ENCODE results near the gene LRIT3.
"Not testable (repeated sequence)": the region's sequence is repeated elsewhere in the genome, so short reads cannot be mapped to it uniquely, and the experiment has no call there.

LRIT3 gene

DNA sequence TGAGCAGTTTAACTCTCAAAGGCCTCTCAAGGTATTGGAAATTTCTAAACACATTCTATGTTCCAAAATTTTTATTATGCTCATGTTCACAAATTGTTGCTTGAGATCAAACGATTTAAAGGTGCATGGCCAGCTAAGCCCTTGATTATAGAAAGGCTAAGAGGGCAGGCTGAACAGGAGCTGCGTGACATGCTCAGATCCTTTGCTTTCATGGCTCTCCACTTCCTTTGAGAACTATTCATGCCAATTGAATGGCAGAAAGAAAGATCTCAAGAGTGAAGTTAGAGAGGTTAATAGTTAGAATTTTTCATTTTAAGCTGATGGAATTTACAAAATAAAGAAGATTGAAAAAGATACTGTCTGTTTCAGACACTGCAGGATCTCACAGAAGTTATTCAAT lies 594 bp downstream of the LRIT3 start:
- no peak for DNase-seq (ENCODE audit: low read depth)

DNA sequence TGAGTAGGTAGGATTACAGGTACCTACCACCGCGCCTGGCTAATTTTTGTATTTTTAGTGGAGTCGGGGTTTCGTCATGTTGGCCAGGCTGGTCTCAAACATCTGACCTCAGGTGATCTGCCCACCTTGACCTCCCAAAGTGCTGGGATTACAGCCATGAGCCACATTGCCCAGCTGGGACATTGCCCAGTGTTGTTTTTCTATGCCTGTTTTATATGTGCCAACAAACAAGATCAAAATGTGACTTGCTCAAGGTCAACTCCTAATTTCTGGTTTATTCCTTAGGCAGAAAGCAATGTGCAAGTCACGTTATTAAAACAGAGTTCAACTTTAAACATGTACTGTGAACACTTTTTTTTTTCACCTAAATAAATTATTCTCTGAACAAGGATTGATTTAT lies 2.7 kb downstream of the LRIT3 start:
- DNase-seq (ENCODE audit: low read depth) = no peak

DNA sequence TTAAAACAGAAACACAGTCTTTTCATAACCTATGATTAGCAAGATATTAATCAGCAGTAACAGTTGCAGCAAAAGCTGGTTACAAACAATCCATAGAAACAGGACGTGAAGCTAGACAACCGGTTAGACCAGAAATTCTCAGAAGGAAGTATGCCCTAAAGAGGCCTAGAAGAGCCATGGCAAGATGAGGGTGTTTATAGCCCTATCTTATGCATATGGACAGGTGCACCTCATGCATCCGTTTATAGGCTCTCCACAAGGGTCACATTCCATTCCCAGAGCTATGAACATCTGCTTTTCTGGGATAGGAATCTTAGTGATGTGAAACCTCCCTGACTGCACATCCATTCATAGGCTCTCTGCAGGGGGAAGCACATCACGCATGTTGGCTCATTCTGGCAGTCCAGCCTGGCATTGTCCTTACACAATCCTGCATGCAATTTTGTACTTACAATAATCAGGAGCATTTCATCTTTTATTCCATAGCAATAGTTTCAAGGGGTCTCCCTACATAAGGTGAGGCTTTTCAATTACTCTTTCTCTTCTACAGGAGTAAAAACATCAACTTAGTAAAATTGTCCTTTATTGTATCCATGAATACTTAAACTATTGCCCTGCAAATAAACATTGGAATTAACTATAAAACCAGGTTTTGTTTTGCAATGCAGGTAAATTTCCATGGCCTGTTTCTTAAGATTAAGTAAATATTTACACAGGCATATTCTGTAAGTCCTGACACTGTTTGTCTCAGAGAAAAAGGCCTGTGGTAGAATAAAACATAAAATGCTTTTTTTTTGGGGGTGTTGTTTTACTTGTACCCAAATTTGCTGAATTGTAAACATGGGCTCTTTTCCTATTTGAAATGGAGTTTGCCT lies 11.8 kb downstream of the LRIT3 start:
- DNase-seq (ENCODE audit: low read depth) = not testable (repeated sequence)

DNA sequence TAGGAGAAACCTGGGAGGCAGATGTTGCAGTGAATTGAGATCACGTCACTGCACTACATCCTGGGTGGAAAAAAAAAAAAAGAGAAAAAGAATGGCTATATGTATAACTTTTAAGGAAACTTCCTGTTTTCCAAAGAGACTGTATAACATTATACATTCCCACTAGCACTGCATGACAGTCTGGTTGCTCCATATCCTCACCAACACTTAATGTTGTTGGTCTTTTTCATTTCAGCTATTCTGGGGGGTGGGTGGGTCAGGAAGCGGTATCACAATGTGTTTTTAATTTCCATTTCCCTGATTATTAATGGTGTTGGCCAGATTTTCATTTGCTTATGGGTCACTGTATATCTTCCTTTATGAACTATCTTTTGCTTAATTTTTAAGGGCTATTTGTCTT lies 13.4 kb downstream of the LRIT3 start:
- no peak for DNase-seq (ENCODE audit: low read depth)

DNA sequence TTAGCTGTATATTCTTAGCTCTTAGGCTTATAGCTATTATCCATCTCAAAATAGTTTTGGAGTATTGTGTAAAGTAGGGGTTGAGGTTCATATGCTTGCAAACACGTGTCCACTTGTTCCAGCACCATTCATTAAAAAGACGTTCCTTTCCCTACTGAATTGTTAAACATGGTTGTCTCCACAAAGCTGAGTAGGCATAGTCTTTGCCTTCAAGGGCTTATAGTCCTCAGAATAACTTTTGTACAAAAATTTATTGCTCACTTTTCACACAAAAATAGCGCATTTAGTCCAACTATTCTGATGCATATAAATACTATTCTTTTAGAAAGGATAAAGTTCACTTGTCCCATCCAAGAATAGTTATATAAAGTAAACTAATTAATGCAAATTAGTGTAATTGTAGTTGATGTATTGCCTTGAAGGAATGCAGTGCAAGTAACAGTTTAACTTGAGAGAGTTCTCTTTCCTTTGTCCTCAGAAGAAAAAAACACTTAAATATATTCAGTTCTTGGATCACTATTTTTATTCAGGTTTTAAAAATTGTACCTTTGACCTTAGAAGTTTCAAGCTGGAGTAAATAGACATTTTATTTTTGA lies 14.1 kb downstream of the LRIT3 start:
- no peak for DNase-seq (ENCODE audit: low read depth)

DNA sequence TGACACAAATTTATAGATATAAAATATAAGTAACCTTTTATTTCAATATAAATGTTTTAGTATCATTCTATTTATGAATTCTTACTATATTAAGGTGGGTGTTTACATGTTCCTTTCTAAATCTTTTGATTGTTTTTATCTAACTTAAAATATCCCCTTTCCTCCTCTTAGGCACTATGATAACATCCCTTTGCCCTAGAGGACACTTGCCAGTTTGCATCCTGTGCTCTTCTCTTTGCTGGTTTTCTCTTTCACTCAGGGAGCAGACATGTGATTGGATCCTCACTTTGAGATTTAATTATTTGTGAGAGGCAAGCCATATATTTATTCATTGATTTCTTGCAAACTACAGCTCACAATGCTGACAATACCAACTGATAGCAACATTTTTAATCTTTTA lies 16.2 kb downstream of the LRIT3 start:
- peak; percentile 8 for DNase-seq (ENCODE audit: low read depth)

DNA sequence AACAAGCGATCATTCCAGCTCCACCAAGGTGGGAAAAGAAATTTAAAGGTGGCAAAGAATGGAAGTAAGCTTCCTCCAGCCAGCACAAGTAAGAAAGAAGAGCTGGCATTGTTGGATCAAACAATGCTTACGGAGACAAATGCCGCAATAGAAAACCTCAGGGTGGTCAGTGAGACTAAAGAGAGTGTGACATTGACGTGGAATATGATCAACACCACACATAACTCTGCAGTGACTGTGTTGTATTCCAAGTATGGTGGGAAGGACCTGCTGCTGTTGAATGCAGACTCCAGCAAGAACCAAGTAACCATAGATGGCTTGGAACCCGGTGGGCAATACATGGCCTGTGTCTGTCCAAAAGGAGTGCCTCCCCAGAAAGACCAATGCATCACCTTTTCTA lies 22.2 kb downstream of the LRIT3 start:
- no peak for DNase-seq (ENCODE audit: low read depth)

DNA sequence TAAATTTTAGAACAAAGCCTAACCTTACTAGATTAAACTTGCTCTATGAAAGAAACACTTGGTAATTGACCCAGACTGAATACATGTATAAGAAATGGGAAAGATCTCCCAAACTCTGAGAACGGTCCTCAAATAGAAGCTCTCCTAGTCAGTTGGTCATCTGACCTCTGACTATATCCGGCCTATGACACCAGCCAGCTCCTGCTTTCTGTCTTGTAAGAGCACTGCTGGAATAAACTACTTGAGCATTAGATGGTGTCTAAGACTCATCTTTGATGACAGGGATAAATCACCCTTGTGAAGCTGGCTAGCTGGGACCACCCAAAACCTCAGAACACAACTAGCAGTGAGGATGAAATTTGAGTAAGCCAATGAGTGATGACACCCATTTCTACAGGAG lies 24.2 kb downstream of the LRIT3 start:
- DNase-seq (ENCODE audit: low read depth) = no peak

DNA sequence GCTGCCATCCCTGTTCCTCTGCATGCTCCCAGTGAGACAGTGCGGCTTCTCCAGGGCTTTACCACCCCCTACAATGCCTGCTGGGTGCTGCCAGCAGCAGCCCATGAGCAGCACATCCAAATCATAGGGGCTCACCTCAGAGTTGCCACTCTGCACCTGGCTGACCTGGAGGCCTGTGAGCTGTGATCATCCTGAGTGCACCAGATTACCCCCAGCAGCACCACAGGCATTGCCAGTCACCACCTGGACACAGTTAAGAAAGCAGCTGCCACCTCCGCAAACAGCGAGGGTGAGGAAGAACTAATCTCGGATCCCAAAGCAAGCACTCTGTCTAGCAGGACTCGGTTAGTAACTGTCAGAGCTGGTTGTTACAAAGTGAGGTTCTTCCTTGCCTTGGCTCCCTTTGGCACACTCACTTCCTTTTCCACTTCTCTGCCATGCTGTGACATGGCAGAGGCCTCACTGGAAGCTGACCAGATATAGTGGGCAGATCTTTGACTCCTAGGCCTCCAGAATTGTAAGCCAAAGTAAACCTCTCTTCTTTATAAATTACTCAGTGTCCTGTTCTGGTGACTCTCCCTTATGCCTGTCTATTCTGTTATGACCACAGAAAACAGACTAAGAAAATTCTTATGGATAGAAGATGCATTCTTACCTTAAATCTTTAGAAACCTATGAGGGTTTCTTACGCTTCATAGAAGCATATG lies 25.2 kb downstream of the LRIT3 start:
- no peak for DNase-seq (ENCODE audit: low read depth)

DNA sequence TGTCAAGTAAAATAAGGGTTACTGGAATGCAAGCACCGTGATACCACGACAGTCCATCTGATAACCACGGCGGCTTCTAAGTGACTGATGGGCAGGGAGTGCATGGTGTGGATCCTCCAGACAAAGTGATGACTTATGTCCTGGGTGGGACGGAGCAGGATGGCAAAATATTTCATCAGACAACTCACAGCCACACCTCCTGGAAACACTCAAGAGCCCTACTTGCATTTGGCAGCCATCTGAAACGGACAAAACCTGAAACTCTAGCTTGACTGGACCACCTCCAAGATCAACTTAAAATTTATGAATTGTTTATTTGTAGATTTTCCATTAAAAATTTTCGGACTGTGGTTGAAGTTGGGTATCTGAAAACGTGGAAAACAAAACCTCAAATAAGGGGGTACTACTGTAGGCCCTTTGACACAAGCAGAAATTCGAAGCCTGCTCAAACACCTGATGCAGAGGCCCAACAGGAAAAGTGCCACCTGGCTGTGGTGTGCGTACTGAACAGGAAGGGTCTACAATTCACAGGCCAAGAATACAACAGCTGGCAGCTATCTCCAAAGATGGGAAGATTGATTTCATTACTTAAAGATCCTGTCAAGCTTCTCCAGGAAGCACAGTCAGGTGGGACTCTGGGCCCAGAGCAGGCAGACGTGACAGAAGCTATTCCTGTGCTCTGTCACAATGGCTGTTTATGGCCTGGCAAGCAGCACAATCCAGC lies 26.0 kb downstream of the LRIT3 start:
- no peak for DNase-seq (ENCODE audit: low read depth)

DNA sequence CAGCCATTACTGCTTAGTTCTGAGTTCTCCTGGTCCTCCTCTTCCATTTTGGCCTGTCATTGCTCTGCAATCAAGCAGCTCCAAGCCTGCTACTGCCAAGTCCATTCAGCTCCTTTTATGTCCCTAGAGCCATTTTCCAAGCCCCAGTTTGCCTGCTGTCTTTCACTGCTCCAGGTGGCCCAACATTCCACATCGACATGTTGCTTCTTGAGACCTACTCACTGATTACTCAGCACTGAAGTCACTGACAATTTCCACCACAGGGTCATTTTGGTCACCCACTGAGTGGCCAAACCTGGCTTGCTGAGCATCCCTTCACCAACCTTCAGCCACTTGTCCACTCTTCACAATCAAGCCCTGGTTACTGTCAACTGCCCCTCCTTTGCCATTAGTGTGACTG lies 27.2 kb downstream of the LRIT3 start:
- no peak for DNase-seq (ENCODE audit: low read depth)

DNA sequence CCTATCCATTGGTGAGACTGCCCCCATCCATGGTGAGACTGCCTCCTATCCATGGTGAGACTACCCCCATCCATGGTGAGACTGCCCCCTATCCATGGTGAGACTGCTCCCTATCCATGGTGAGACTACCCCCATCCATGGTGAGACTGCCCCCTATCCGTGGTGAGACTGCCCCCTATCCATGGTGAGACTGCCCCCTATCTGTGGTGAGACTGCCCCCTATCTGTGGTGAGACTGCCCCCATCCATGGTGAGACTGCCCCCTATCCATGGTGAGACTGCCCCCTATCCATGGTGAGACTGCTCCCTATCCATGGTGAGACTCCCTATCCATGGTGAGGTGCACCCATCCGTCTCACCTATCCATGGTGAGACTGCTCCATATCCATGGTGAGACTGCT lies 27.6 kb downstream of the LRIT3 start:
- DNase-seq (ENCODE audit: low read depth) = not testable (repeated sequence)

DNA sequence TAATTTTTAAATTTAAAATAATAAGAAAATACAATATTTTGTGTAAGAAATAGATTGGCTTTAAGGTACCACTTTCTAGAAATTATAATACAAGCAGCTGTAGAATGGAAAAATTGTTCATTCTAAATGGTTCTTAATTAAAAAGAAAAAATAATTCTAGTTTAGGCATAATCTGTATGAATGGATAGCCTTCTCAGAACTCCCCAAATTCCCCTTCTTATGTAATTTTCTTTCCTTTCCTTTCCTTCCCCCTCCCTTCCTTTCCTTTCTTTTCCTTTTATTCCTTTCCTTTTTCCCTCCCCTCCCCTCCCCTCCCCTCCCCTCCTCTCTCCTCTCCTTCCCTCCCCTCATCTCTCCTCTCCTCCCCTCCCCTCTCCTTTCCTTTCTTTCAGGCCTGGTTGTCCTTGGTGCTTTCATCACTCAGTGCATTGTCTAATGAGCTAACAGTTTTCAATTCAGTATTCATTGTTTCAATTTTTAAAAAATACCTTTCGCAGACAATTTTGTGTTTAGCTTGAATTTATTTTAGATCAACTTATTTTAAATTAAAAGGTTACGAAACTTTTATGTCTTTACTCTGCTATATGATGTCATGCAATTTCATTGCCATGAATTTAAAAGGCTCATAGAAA lies 28.8 kb downstream of the LRIT3 start:
- DNase-seq (ENCODE audit: low read depth) = no peak

DNA sequence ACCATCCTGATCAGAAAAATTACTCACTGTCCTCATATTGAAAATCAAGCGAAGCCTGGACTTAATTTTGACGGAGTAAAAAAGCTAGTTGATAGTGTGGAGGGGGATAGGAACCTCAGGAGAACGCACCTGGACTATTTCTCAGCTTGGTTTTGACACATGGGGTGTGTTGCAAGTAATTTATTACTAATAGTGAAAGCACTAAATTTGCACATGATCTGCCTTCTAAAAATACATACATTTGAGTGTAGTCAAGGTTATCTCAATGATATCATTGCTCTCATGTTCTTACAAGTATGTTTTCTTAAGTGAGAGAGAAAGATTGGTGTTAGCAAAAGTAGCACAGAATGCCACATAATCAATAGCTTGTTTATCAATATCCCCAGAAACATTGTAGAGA lies 29.5 kb downstream of the LRIT3 start:
- no peak for DNase-seq (ENCODE audit: low read depth)

DNA sequence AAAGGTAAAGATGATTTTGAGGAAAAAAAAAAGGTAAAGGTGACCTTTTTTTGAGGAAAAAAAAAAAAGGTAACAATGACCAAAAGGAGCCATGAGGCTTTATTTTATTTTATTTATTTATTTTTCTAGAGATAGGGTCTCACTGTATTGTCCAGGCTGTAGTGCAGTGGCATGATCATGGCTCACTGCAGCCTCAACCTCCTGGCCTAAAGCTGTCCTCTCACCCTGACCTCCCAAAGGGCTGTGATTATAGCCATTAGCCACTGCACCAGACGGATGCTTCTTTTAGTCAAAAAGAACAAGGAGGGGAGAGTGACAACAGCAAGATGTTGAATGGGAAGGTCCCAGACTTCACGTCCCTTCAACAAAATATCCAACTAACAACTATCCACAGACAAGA lies 30.4 kb downstream of the LRIT3 start:
- no peak for DNase-seq (ENCODE audit: low read depth)

DNA sequence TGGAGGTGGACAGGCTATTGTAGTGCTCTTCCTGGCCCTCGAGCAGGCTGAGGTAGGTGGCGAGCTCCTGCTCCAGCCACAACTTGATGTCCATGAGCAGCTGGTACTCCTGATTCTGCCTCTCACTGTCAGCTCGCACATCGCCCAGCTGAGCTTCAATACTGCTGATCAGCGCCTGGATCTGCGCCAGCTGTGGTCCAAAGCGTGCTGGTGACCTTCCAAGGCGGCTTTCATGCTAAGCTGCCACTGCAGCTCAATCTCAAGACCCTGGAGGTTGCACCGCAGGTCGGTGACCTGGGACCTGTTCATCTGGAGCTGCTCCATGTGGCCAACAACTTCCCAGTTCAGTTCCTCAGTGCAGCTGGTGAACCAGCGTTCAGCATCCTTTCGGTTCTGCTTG lies 31.2 kb downstream of the LRIT3 start:
- no peak for DNase-seq (ENCODE audit: low read depth)

DNA sequence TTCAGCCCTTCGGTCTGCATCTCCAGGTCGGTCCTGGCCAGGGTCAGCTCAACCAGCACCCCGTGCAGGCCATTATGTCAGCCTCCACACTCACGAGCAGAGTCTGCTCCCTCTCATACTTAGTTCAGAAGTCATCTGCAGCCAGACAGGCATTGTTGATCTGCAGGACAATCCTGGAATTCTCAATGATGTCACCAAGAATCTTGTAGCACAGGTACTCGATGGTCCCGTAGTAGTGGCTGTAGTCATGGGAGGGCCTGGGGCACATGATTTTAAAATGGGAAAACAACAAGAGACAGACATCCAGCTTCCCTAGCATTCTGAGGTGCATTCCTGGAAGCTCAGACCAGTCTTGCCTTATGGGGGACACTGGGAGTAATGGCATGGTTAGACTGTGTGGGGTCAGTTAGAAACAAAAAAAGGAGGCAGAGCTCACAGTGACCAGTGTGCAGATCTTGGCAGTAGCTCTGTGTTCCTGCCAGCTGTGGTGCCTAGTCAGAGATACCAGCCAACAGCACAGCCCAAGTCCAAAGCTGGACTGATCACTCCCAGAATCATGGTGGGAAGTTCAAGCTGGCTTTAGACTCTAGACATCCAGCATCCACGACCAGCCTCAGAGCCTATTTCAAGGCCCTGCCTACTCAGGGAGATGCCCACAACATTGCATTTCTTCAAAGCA lies 31.9 kb downstream of the LRIT3 start:
- no peak for DNase-seq (ENCODE audit: low read depth)

DNA sequence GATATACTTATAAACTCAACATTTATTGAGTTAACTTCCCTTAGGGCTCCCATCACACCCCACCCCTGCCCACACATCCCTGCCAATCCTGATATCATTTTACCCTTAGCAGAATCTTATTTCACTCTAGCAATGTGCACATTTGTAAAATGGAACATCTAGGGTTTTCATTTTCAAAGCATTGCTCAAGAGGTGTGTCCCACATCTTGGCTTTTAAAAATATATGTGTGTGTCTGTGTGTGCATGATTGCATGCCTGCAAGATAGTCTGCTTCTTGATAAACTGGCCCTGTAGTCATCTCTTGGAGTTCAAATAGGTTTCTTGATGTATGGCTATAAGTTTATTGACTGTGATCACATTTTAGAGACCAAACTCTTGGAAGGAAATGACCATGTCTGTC lies 38.4 kb downstream of the LRIT3 start:
- no peak for DNase-seq (ENCODE audit: low read depth)

DNA sequence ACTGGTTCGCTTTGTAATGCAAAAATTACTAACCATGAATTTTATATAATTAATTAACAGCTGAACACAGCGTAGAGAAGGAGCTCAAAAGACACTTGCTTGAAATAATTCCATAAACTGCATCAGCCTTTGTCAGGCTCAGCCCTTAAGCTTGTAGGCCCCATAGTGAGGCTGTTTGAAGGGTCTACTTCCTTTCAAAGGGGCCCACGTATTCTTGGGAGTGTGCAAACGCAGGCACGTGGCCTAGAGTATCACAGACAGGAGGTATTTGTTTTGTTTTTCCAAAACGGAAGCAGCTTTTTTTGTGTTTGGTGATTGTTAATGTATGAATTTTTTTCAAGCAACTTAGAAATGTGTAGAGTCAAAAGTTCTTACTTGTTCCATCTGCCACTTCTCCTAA lies 39.2 kb downstream of the LRIT3 start:
- DNase-seq (ENCODE audit: low read depth) = no peak

DNA sequence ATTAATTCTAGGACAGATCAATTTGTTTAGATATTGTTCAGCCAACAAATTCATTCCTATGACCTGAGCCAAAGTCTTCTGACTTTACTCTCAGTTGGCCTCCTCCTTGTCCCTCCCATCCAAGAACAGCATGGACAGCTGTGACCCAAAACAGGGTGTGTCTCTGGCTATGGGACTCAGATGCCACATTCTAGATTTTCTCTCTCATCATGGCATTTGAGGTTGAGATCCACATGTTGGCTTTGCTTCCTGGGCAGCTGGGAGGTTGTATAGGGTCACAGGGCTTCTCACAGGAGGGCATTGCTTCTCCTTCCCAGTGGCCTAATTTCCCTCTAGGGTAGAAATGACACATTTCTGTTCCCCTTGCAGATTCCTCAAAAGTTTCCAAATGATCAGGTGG lies 42.2 kb downstream of the LRIT3 start:
- no peak for DNase-seq (ENCODE audit: low read depth)

DNA sequence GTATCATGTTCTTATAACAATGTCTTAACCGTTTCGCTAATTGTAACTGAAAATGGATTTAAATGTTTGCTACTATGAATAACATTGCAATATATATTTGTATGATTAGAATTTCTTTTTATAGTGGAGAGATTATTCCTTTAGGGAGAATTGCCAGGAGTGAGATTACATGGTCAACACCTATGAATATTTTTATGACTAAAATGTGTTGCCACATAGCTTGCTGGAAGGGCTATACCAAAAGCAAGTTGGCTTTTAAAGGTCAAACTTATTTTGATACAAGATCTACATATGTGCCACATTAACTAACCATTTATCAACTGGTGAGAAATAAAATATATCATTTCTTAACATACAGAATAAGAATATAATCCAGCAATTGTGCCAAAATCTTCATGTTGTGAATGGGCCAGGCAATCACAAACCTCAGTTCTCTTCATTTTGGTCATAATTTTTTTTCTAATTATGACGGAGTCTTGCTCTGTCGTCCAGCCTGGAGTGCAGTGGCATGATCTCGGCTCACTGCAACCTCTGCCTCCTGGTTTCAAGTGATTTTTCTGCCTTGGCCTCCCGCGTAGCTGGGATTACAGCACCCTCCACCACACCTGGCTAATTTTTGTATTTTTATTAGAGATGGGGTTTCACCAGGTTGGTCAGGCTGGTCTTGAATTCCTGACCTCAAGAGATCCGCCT lies 54.8 kb downstream of the LRIT3 start:
- DNase-seq (ENCODE audit: low read depth) = no peak

Data from ELR (cell line).